KBM-7 (cell line): ENCODE measurements around the gene PROX2.
A peak's percentile ranks its signal among the peaks of the same experiment; 100 is the strongest.

Source experiments
- DNase-seq: peaks from one replicate; pipeline ENCODE4 v3.0.0-alpha.2; 2015
- in situ Hi-C: fragments of 300-500 bp; cut with MboI; formaldehyde crosslinking; loops from 2 replicates; pipeline ENCODE4 v1.14.3; 2020; ENCODE audit warnings: low sequenced_read_pairs, low pct_unique_long_range_greater_than_20kb, mixed read lengths

The PROX2 gene, protein sequence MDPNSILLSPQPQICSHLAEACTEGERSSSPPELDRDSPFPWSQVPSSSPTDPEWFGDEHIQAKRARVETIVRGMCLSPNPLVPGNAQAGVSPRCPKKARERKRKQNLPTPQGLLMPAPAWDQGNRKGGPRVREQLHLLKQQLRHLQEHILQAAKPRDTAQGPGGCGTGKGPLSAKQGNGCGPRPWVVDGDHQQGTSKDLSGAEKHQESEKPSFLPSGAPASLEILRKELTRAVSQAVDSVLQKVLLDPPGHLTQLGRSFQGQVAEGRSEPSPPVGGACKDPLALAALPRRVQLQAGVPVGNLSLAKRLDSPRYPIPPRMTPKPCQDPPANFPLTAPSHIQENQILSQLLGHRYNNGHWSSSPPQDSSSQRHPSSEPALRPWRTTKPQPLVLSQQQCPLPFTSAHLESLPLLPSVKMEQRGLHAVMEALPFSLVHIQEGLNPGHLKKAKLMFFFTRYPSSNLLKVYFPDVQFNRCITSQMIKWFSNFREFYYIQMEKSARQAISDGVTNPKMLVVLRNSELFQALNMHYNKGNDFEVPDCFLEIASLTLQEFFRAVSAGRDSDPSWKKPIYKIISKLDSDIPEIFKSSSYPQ

DNA sequence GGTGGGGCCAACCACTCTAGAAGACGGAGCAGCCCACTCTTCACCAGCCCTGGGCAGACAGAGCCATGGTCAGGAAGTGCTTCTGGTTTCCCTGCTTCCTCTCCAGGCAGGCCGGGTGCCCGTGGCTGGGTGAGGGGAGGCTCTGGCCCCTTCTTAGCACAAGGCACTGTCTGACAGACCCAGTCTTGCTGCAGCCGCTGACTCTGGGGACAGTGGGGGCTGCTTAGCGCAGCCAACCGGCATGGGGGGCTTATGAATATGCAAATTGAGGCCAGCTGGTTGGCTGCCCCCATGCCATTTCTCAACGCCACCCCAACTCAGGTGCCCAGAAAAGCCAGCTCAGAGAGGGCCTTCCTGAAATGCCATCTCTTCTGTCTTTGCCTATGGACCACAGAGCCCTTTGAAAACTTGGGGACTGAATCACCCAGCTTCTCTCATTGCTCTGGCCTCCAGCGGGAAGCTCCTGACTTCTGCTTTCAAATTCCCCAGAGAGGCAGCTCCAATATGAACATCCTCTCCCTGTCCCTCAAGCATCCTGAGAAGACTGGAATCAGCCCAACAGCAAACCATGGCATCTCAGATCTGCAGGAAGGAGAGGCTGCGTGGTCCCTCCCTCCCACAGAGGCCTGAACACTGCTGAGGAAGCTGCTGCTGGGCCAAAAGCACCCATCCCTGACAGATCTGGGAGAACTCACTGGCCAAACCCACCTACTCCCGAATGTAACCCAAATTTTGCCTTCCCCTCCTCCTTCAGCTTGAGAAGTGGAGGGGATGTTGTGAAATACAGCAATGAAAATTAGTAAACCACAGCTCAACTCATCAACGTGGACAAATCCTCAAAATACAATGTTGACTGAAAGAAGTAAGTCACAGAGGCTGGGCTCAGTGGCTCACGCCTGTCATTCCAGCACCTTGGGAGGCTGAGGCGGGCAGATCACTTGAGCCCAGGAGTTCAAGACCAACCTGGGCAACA, at the start of gene PROX2:
Gene PROX2, minus strand, starts transcription at position 205 of the 973 bp plus-strand sequence. CDS start 12,311 bp downstream, outside the sequence.
- in situ Hi-C loops: no loop called here
- peak; percentile 45 for DNase-seq

DNA sequence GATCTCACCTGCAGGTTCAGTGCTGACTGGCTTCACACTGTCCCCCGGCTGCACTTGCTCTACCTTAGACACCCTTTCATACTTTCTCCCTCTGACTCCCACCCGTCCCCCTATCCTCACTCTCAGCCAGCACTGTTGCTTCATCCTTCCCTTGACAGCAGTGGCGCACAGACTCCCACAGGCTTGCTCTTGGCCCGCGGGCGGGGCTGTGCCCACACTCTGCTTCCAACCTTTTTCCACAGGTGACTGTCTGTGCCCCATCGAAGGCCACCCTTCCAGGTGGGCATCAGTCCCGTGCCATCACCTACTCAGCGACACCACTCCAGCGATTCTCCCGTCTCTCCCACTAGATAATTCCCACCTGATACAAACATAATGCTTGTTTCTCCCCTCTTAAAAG, 48.1 kb upstream of the PROX2 start:
- in situ Hi-C loops: loop anchor here (25.0 kb wide), 1 partner anchor 163 kb away; no protein-coding TSS in a partner anchor
- no peak for DNase-seq

DNA sequence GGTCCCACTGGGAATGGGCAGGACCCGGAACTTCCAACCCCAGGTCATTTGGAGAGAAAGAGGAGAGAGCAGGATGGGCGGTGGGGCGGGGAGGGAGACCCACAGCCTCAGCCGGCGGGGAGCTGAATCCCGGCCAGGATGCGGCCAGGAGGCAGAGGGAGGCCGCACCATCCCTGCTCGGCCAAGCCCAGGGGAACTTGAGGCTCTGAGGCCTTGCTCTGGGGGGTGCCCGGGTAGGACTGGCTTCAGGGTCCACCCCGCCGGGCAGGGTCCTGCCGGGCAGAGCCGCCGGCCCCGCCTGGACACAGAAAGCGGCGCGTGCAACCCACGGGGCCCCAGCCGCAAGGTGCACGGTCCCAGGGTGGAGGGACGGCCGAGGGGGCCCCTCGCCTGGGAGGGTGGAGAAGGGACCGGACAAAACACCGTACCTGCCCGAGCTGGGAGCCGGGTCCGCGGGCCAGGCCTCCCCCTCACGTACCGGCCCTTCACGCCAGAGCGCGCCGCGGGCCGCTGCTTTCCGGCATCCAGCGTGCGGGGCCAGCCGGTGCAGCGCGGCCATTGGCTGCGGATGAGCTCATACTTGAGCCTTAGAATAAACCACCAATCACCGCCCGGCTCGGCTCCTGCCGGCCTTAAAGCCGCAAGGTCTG, 46.9 kb upstream of the PROX2 start, which contains the start of gene RPS6KL1:
Gene RPS6KL1, minus strand, starts transcription at position 509 of the 650 bp plus-strand sequence. CDS start 1,719 bp downstream, outside the sequence.
- in situ Hi-C loops: loop anchor here (25.0 kb wide), 1 partner anchor 164 kb away; no protein-coding TSS in a partner anchor
- peak; percentile 76 for DNase-seq

DNA sequence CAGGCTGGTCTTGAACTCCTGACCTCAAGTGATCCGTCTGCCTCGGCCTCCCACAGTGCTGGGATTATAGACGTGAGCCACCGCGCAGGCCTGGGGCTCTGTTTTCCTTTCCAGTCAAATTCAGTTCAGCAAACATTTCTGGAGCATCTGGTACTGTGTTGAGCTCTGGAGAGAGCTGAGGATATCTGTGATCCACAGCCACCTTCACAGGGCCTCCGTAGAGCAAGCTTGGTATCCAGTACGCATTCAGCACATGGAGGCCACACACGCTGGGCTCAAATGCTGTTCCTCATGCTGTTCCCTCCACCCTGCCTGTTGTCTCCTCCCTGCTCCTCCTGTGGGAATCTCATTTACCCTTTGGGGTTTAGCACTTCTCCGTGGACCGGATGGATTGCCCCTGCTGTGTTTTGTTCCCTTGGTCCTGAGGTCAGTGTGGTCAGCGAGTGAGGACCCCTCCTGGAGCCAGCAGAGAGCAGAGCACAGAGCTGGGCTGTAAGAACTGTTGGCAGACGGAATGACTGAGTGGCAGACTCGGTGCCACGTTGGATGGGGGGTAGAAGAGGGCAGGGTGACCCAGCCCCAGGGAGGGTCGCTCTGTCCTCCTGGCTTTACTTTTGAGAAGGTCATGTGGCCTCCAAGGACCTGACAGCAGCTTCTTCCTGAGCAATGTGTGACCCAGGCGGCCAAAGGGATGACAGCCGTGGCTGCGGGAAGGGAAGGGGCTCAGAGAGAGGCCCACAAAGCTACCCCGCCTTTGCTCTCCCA, 46.2 kb upstream of the PROX2 start:
- no peak for DNase-seq
- in situ Hi-C loops: loop anchor here (25.0 kb wide), 1 partner anchor 165 kb away; no protein-coding TSS in a partner anchor

DNA sequence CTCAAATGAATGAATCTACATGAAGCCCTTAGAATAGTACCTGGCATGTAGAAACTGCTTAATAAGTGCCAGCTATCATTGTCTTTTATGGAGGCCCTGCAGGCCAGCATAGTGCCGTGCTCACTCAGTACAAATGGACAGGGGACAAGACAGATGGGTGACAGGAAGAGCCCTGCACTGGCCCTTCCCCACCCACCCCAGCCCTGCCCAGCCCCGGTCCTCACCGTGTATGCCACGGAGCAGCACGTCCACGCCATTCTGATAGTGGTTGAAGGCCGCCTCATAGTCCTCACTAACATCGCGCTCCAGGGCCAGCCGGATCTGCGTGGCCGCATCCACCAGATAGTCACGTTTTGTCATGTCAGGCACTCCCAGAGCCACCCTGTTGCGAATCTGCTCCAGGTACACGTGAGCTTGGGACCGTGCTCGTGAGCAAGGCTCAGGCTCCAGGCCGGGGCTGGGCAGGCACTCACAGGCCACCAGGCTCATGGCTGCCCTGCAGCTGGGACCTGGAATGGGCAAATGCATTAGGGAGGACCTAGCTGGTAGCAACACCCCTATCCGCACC, 45.2 kb upstream of the PROX2 start:
- no peak for DNase-seq
- in situ Hi-C loops: loop anchor here (25.0 kb wide), 1 partner anchor 166 kb away; no protein-coding TSS in a partner anchor

DNA sequence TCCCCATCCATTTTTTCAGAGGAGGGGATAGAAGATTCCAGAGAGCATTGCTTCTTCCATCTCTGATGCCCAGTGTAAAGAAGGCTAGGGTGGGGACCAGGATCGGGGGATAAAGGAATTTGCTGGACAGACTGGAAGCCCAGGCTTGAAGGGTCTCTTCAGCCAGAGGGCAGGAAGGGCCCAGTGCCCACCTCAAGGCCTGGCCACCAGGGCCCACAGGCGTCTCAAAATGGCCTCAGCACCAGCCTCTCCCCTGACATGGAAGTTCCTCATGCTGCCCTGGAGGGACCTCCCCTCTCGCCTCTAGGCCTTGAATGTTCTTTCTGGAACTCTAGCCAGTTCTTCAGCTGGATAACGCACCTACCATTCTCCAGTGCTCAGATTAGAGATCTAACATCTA, 44.3 kb upstream of the PROX2 start:
- in situ Hi-C loops: loop anchor here (25.0 kb wide), 1 partner anchor 167 kb away; no protein-coding TSS in a partner anchor
- DNase-seq: no peak

DNA sequence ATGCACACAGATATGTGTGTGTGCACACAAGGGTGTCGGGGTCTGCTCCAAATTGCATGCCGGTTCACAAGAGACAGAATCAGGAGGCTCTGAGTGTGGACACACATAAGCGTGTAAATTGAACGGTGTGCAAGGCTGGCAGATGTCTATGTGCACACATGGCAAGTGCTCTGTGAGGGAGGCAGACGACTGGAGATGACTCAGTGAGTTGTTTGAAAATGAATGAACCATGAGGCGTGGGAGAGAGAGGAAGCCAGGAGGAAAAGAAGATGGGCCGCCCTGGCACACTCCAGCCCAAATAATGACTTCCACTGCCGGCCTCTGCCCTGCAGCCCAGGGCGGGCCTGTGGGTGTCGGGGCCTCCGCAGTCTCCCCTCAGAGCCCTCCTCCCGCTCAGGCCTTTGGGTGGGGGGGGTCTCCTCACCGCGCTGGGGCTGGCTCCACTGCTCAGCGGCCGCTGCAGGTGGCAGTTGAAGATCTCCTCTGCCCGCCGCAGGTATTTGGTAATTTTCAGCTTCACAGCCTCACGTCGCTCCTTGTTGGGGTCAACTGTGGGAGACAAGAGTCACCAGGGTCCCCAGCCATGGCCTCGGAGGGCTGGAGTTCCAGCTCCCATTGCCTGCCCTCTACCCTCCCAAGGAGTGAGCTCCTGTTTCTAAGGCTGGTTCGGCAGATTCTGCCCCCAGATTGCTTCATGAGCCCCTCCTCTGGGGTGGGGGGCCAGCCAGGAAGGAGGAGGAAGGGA, 43.6 kb upstream of the PROX2 start:
- DNase-seq: no peak
- in situ Hi-C loops: loop anchor here (25.0 kb wide), 1 partner anchor 168 kb away; no protein-coding TSS in a partner anchor

DNA sequence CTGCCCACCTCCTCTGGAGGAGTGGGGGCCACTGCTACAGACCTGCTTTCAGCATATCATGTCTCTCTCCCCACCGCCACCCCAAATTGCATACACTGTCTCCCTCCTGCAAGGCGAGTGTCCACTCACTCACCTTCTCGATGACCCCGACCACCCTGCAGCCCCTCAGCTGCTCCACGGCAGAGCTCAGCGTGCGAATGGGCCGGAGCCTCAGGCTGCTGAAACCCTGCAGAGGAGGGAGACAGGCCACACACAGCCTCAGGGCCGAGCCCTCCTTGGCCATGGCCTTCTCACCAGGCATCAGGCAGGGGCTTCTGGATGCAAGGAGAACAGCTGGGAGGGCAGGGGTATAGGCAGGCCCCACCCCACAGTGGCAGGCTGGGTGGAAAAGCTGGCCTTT, 42.4 kb upstream of the PROX2 start:
- no peak for DNase-seq
- in situ Hi-C loops: loop anchor here (25.0 kb wide), 1 partner anchor 169 kb away; no protein-coding TSS in a partner anchor

DNA sequence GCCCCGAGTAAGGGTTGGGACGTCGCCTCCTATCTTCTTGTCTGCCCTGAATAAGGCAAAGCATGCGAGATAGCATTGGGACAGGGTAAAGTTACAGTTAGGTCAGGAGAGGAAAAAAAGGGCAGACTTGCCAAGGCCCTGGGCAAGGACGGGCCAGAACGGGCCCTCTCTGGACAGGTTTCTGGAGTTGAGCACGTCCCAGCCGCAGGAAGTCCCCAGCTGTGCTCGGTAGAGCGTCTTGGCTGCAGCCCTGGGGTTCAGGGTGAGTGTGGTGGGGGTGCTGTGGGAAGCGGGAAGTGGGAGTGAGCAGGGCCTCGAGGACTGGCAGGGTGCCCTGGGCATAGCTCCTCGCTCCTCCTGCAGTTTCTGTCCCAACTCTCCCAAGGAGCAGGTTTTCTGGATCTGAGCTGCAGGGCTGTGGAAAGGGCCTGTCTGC, 41.7 kb upstream of the PROX2 start:
- in situ Hi-C loops: loop anchor here (25.0 kb wide), 1 partner anchor 170 kb away; no protein-coding TSS in a partner anchor
- no peak for DNase-seq

DNA sequence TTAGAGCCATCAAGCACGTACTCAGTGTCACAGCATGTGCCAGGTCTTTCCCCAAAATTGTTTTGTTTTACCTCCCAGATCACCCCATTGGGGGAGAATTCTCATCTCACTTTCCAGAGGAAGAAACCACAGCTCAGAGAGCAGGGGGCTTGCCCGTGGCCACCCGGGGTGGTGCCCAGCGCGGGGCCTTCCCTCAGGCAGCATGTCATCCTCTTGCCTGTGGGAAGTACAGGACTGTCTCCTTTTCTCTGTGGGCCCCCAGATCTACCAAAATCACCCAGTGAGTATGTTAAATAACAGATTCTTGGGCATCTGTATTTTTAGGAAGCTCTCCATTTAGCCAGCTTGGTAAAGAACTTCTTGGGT, 41.2 kb upstream of the PROX2 start:
- DNase-seq: no peak
- in situ Hi-C loops: loop anchor here (25.0 kb wide), 1 partner anchor 170 kb away; no protein-coding TSS in a partner anchor

DNA sequence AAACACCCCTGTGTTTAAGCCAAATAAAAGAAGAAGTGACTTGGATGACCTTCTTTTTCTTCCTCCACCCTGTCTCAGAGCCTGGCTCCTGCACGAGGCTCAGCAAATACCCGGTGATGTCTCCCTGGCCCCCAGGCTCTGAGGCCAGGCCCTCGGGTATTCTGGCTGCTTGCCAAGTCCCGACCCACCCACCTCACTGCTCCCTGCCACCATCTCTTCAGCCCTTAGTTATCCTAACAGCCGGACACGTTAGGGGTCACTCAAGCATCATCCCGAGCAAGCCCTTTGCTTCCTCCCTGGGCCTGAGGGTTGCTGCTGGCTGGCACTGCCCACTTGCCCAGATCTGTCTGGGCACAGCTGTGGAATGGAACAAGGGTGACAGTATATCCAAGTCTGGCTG, 39.9 kb upstream of the PROX2 start:
- in situ Hi-C loops: loop anchor here (25.0 kb wide), 1 partner anchor 171 kb away; no protein-coding TSS in a partner anchor
- DNase-seq: no peak

DNA sequence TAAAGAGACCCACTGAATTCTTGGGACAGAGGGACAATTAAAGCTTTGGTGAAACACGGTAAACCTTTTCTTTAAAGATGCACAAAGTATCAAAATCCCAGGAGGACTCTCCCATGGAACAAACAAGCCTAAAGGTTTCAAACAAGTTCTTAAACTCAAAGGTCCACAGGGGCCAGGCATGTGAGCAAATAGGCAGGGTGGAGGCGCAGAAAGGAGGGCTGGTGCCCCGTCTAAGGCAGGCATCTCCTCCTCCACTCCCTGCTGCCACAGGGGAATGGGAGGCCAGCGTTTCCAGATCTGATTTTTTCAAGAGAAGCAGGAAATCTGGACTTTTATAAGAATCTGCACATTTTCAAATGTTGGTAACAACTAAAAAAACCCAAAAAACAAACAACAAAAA, 39.5 kb upstream of the PROX2 start:
- no peak for DNase-seq
- in situ Hi-C loops: loop anchor here (25.0 kb wide), 1 partner anchor 172 kb away; no protein-coding TSS in a partner anchor

DNA sequence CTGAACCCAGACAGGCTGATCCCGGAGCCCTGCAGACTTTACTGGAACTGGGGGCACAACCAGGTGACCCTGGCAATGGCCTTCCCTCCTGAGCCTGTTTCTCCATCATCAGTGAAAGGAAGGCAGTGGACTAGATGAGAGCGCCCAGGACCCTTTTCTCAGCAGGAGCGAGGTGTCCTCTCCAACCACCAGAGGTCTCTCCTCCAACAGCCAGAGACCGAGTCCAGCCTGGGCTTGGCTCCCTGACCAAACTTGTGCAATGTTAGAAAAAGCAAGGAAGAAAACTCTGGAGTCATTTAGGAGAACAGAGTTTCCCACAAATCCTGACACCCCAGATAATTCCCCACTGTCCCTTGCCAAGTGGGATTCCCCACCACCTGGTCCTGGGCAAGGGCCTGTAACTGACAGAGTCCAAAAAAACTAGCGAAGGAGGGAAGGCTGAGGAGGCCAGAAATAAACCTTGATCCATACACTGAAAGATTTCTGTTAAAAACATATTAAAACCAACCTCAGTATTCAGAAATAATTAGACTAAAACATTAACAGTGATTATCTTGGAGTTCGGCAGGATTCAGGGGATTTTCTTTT, 38.1 kb upstream of the PROX2 start:
- DNase-seq: peak; percentile 58
- in situ Hi-C loops: loop anchor here (25.0 kb wide), 1 partner anchor 173 kb away; no protein-coding TSS in a partner anchor

DNA sequence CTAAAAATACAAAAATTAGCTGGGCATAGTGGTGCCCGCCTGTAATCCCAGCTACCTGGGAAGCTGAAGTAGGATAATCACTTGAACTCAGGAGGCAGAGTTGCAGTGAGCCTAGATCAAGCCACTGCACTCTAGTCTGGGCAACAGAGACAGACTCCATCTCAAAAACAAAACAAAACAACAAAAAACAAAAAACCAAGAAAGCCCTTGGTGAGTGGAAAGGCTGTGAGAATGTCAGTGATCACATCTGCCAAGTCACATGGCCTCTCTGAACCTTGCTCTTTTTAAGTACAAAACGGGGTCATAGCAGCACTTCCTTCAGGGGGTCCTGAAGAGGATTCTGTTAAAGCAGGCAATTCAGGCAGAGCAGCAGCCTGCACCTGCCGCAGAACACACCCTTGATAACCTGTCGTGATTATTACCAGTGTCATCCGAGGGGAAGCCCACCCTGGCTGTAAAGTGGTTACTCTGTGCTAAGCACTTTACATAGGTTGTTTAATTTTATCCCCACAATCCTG, 37.5 kb upstream of the PROX2 start:
- no peak for DNase-seq
- in situ Hi-C loops: loop anchor here (25.0 kb wide), 1 partner anchor 174 kb away; no protein-coding TSS in a partner anchor

DNA sequence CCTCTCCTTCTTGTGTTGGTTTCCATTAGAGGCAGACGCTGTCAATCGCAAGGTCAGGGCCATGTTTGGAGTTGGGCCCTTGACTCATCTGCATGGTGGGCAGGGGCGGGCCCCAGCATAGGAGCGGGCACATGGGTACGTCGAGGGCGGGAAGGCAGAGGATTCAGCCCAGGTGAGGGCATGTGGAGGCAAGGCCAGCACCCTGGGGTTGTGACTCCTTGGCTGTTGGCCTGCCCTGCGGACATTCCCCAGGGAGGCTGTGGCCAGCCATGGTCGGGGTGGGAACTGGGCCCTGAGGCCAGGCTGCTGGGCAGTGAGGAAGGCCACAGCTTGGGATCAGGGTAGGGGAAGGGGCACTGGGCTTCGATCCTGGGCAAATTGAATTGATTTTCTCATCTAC, 36.9 kb upstream of the PROX2 start:
- in situ Hi-C loops: loop anchor here (25.0 kb wide), 1 partner anchor 174 kb away; no protein-coding TSS in a partner anchor

DNA sequence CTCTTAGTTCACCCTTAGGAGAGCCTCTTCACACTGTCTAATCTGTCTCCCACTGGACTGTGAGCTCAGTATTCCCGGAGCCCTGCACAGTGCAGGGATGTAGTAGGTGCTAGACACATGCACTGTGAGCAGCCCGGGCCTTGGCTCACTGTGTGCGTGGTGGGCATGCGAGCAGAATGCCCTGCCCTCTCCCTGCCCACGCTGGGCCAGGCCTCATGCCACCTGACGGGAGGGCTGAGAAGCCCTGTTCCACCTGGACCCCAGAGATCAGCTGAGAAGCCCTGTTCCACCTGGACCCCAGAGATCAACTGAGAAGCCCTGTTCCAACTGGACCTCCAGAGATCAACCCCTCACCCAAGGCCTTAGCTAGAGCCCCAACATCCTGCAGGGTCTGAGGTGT, 36.2 kb upstream of the PROX2 start:
- in situ Hi-C loops: loop anchor here (25.0 kb wide), 1 partner anchor 175 kb away; no protein-coding TSS in a partner anchor

More for the DNA sequence above, 36.9 kb upstream of the PROX2 start:
- DNase-seq: no peak

More for the DNA sequence above, 36.2 kb upstream of the PROX2 start:
- DNase-seq: no peak
